ENCODE measurements around the gene KRT32.

KRT32 gene

GRCh38 chr17:41481036-41481435 lies 13.8 kb upstream of the KRT32 start, which contains the start of gene KRT35:
KRT35 (minus strand) TSS chr17:41481151; CDS start chr17:41481097, 54 bp downstream.
- H3K27ac ChIP-seq (replicated peaks), result no peak within 1 kb of the TSS
- no peak within 1 kb of the TSS for H3K4me3 ChIP-seq (replicated peaks; ENCODE audit: insufficient read depth, low read length)
- no peak for TF ChIP-seq REST (IDR thresholded peaks at IDR 0.05; ENCODE audit: insufficient replicate concordance, low read depth)
- TF ChIP-seq SPI1 (IDR thresholded peaks at IDR 0.05; ENCODE audit: borderline replicate concordance, low read depth), result no peak
- no peak for TF ChIP-seq POLR2AphosphoS5 (IDR thresholded peaks at IDR 0.05; ENCODE audit: low read depth)
- no peak for TF ChIP-seq CTCF (IDR thresholded peaks at IDR 0.05; ENCODE audit: insufficient read depth, low read length)
- TF ChIP-seq GABPA (IDR thresholded peaks at IDR 0.05; ENCODE audit: low read depth), result no peak
- H3K27me3 ChIP-seq (ENCODE audit: insufficient read depth, poor library complexity, severe bottlenecking), result no peaks in the 10 kb centered on the region
- DNase-seq (ENCODE audit: low read depth in 1 of 2, low spot score in 1 of 2), result no peak

- no peak overlapping the region for H3K4me3 ChIP-seq (replicated peaks; ENCODE audit: insufficient read depth, low read length)
- H3K27ac ChIP-seq (replicated peaks), result no peak overlapping the region
- TF ChIP-seq SPI1 (IDR thresholded peaks at IDR 0.05; ENCODE audit: borderline replicate concordance, low read depth) (no peak), REST (IDR thresholded peaks at IDR 0.05; ENCODE audit: insufficient replicate concordance, low read depth) (no peak), CTCF (IDR thresholded peaks at IDR 0.05; ENCODE audit: insufficient read depth, low read length) (no peak), GABPA (IDR thresholded peaks at IDR 0.05; ENCODE audit: low read depth) (no peak), POLR2AphosphoS5 (IDR thresholded peaks at IDR 0.05; ENCODE audit: low read depth) (no peak)
- DNase-seq (ENCODE audit: low read depth in 1 of 2, low spot score in 1 of 2), result no peak
- no peaks in the 10 kb centered on the region for H3K27me3 ChIP-seq (ENCODE audit: insufficient read depth, poor library complexity, severe bottlenecking)
Observed at GRCh38 chr17:41480581-41480980, 13.4 kb upstream of the KRT32 start.

DNA sequence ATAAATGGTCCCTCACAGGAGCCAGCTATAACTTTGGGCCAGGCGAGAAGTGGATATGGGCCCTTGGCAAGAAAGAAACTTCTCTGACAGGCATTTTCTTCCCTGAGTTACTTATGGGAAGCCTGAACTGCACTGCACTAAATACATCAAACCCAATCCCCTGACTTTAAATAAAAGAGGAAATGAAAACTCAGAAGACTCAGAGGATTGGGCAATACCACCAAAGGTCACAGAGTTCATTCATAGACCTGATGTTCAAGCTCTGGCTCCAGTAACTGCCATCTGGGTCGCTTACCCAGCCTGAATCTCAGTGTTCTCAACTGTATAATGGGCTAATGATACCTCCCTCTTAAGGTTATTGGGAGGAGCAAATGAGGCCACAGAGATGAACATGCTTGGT lies 12.9 kb upstream of the KRT32 start:
- Histone ChIP-seq H3K27ac (replicated peaks) (no peak overlapping the region), H3K27me3 (ENCODE audit: insufficient read depth, poor library complexity, severe bottlenecking) (no peaks in the 10 kb centered on the region), H3K4me3 (replicated peaks; ENCODE audit: insufficient read depth, low read length) (no peak overlapping the region)
- DNase-seq (ENCODE audit: low read depth in 1 of 2, low spot score in 1 of 2), result no peak
- peak; percentile 35; the same call in 1 of the 2 replicates for TF ChIP-seq SPI1 (IDR thresholded peaks at IDR 0.05; ENCODE audit: borderline replicate concordance, low read depth)
- no peak for TF ChIP-seq CTCF (IDR thresholded peaks at IDR 0.05; ENCODE audit: insufficient read depth, low read length)
- TF ChIP-seq GABPA (IDR thresholded peaks at IDR 0.05; ENCODE audit: low read depth), result no peak

GRCh38 chr17:41478237-41478636 lies 11.1 kb upstream of the KRT32 start:
- no peak for TF ChIP-seq GABPA (IDR thresholded peaks at IDR 0.05; ENCODE audit: low read depth)
- no peak for TF ChIP-seq SPI1 (IDR thresholded peaks at IDR 0.05; ENCODE audit: borderline replicate concordance, low read depth)
- no peak for TF ChIP-seq CTCF (IDR thresholded peaks at IDR 0.05; ENCODE audit: insufficient read depth, low read length)
- no peak for TF ChIP-seq POLR2AphosphoS5 (IDR thresholded peaks at IDR 0.05; ENCODE audit: low read depth)
- no peak for TF ChIP-seq REST (IDR thresholded peaks at IDR 0.05; ENCODE audit: insufficient replicate concordance, low read depth)
- Histone ChIP-seq H3K27ac (replicated peaks) (no peak overlapping the region), H3K4me3 (replicated peaks; ENCODE audit: insufficient read depth, low read length) (no peak overlapping the region), H3K27me3 (ENCODE audit: insufficient read depth, poor library complexity, severe bottlenecking) (no peaks in the 10 kb centered on the region)
- DNase-seq (ENCODE audit: low read depth in 1 of 2, low spot score in 1 of 2), result no peak
